Subcutaneous adipose tissue (tissue), 4 donors: ENCODE results near the gene NFILZ. TPM values are rescaled to one million over a fixed set of nuclear protein-coding genes. Genes with fewer than 3 reads are reported as not detected.

Source experiments
- CTCF ChIP-seq: fragments of 450-650 bp; IDR thresholded peaks from one replicate; pipeline ENCODE4 v1.5.1; 2016; ENCODE audit warnings: low read depth, mild to moderate bottlenecking, control low read depth, antibody characterized with exemption, moderate library complexity
- total RNA-seq, 4 donors: library from RNA; depleted of rRNA; stranded (reverse); fragments of >200 nt; gene quantifications; one replicate each; pipeline ENCODE4 v1.1.0, GENCODE V29; 2016

Gene NFILZ
- total RNA-seq, 4 donors from 2014 or later, result not detected

GRCh38 chr19:8648240-8648639 is 17.8 kb downstream of the NFILZ start:
- no peak for TF ChIP-seq CTCF

GRCh38 chr19:8654591-8655339 is 24.3 kb downstream of the NFILZ start:
- TF ChIP-seq CTCF, result no peak

- no peak for TF ChIP-seq CTCF
Measured at GRCh38 chr19:8655340-8655709, 24.9 kb downstream of the NFILZ start.

- no peak for TF ChIP-seq CTCF
Measured at GRCh38 chr19:8657869-8658268, 27.4 kb downstream of the NFILZ start.

GRCh38 chr19:8659905-8660304 is 29.5 kb downstream of the NFILZ start:
- TF ChIP-seq CTCF, result no peak

GRCh38 chr19:8662263-8662662 is 31.8 kb downstream of the NFILZ start:
- TF ChIP-seq CTCF, result no peak

GRCh38 chr19:8663920-8664670 is 33.7 kb downstream of the NFILZ start:
- TF ChIP-seq CTCF, result no peak
